Measurements from ENCODE around the gene NID2.

DNA sequence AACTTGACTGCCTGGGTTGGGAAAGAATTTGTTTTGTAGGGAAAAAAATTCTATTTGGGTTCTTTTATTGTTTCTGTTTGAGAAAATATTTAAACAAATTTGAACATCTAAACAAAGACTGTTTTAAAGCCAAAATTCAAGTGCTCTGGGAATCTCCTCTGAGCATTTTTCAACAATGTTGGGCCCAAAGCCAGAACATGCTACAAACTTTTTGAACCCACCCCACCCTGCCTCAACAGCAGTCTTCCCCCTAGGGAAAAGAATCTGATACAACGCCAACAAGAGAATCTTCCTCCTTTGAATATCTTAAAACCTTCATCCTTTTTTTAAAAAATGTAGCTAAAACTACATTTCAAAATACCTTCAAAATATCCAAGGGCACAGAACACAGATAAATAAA, 20.4 kb upstream of the NID2 start:
- TF ChIP-seq, protein P1, sequence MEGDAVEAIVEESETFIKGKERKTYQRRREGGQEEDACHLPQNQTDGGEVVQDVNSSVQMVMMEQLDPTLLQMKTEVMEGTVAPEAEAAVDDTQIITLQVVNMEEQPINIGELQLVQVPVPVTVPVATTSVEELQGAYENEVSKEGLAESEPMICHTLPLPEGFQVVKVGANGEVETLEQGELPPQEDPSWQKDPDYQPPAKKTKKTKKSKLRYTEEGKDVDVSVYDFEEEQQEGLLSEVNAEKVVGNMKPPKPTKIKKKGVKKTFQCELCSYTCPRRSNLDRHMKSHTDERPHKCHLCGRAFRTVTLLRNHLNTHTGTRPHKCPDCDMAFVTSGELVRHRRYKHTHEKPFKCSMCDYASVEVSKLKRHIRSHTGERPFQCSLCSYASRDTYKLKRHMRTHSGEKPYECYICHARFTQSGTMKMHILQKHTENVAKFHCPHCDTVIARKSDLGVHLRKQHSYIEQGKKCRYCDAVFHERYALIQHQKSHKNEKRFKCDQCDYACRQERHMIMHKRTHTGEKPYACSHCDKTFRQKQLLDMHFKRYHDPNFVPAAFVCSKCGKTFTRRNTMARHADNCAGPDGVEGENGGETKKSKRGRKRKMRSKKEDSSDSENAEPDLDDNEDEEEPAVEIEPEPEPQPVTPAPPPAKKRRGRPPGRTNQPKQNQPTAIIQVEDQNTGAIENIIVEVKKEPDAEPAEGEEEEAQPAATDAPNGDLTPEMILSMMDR (IDR thresholded peaks at IDR 0.05): no peak
- no peak for TF ChIP-seq EZH2 (IDR thresholded peaks at IDR 0.05)
- no peak for TF ChIP-seq EZH2phosphoT487 (IDR thresholded peaks at IDR 0.05)
